Lower lobe of right lung (tissue), 2 donors: Measurements from ENCODE around the gene PCLO. TPM values are rescaled to one million over a fixed set of nuclear protein-coding genes. Genes with fewer than 3 reads are reported as not detected.
A peak's percentile ranks its signal among the peaks of the same experiment; 100 is the strongest.
"Not testable (repeated sequence)": the region's sequence is repeated elsewhere in the genome, so short reads cannot be mapped to it uniquely, and the experiment has no call there.

Experiments
- ATAC-seq, 2 donors: fragments of 200-7000 bp; cut with Tn5 transposase; one replicate each; pipeline ENCODE4 v1.9.1; 2020 to 2022; ENCODE audit warnings: mild to moderate bottlenecking in 2 of 2, moderate library complexity in 2 of 2
- DNase-seq: peaks from one replicate; pipeline ENCODE4 v3.0.0-alpha.2; 2020
- H3K27ac ChIP-seq: fragments of 200-600 bp; one replicate; pipeline ENCODE4 v1.8.0; 2022
- H3K27me3 ChIP-seq: fragments of 200-600 bp; one replicate; pipeline ENCODE4 v1.8.0; 2022; ENCODE audit warnings: low read depth
- H3K36me3 ChIP-seq: fragments of 200-600 bp; one replicate; pipeline ENCODE4 v1.8.0; 2022; ENCODE audit warnings: mild to moderate bottlenecking
- H3K4me1 ChIP-seq: fragments of 200-600 bp; one replicate; pipeline ENCODE4 v1.8.0; 2022
- H3K4me3 ChIP-seq: fragments of 200-600 bp; one replicate; pipeline ENCODE4 v1.8.0; 2022; ENCODE audit warnings: mild to moderate bottlenecking
- H3K9me3 ChIP-seq: fragments of 200-600 bp; one replicate; pipeline ENCODE4 v1.8.0; 2022
- intact Hi-C: fragments of 100-400 bp; cut with DNase I; formaldehyde crosslinking; loops from one replicate; pipeline ENCODE4 v1.11.0; 2022
- total RNA-seq: library from RNA; stranded (reverse); fragmentation: NEBNext Ultra II Directional; extraction: Animal tissue kit (Norgen Biotek cat#: 25700); gene quantifications from one replicate; pipeline ENCODE4 v1.2.1, GENCODE V29; 2021
- TF ChIP-seq, protein P1 (sequence below): fragments of 200-600 bp; IDR thresholded peaks from one replicate; pipeline ENCODE4 v1.8.0; 2022; ENCODE audit warnings: antibody characterized with exemption, mild to moderate bottlenecking
- donor health status: DM: no; HTN: yes; CAD: no; lungs with severe emphysema.

PCLO gene
- total RNA-seq, 1 donor from 2014 or later: 2.9 TPM

DNA sequence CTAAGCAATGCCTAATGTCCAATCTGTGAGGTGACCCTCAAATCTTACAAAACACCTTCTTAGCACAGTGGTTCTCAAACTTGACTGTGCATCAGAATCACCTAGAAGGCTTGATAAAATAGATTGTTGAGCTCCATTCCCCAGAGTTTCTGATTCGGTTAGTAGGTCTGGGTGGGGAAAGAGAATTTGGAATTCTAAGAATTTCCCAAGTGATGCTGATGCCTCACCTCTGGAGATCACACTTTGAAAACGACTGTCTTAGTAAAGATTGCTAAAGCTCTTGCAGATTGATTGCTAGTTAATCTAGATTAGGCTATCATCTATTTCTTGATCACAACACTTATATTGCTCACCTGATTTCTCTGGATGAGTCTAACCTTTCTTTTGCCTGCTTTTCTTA lies 126.6 kb downstream of the PCLO start:
- DNase-seq: no peak
- intact Hi-C loops: no loop called here

DNA sequence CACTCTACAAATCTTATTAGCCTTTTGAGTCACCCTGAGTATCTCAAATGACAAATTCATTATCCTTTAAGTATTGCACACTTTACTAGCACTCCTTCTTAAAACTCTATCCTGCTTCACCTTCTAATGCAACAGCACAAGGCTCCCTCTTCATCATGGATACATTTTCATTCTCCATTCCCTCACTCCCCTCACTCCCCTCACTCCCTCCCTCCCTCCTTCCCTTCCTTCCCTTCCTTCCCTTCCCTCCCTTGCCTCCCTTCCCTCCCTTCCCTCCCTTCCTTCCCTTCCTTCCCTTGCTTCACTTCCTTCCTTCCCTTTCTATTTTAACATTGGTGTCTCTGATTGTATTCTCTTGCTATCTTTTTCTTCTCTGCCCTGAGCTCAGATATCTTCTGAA lies 130.5 kb downstream of the PCLO start:
- Histone ChIP-seq H3K36me3 (no peaks in the 10 kb centered on the region), H3K4me3 (no peak overlapping the region), H3K9me3 (no peaks in the 10 kb centered on the region), H3K27me3 (no peaks in the 10 kb centered on the region), H3K4me1 (no peaks in the 10 kb centered on the region), H3K27ac (no peak overlapping the region)
- intact Hi-C loops: no loop called here
- TF ChIP-seq, protein P1, sequence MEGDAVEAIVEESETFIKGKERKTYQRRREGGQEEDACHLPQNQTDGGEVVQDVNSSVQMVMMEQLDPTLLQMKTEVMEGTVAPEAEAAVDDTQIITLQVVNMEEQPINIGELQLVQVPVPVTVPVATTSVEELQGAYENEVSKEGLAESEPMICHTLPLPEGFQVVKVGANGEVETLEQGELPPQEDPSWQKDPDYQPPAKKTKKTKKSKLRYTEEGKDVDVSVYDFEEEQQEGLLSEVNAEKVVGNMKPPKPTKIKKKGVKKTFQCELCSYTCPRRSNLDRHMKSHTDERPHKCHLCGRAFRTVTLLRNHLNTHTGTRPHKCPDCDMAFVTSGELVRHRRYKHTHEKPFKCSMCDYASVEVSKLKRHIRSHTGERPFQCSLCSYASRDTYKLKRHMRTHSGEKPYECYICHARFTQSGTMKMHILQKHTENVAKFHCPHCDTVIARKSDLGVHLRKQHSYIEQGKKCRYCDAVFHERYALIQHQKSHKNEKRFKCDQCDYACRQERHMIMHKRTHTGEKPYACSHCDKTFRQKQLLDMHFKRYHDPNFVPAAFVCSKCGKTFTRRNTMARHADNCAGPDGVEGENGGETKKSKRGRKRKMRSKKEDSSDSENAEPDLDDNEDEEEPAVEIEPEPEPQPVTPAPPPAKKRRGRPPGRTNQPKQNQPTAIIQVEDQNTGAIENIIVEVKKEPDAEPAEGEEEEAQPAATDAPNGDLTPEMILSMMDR: no peak
- DNase-seq (no peak), ATAC-seq (no peak)

More for the DNA sequence above, 126.6 kb downstream of the PCLO start:
- ATAC-seq: no peak
- TF ChIP-seq, protein P1: no peak
- Histone ChIP-seq H3K27me3 (no peaks in the 10 kb centered on the region), H3K9me3 (no peaks in the 10 kb centered on the region), H3K4me1 (no peaks in the 10 kb centered on the region), H3K36me3 (no peaks in the 10 kb centered on the region), H3K27ac (no peak overlapping the region), H3K4me3 (no peak overlapping the region)

DNA sequence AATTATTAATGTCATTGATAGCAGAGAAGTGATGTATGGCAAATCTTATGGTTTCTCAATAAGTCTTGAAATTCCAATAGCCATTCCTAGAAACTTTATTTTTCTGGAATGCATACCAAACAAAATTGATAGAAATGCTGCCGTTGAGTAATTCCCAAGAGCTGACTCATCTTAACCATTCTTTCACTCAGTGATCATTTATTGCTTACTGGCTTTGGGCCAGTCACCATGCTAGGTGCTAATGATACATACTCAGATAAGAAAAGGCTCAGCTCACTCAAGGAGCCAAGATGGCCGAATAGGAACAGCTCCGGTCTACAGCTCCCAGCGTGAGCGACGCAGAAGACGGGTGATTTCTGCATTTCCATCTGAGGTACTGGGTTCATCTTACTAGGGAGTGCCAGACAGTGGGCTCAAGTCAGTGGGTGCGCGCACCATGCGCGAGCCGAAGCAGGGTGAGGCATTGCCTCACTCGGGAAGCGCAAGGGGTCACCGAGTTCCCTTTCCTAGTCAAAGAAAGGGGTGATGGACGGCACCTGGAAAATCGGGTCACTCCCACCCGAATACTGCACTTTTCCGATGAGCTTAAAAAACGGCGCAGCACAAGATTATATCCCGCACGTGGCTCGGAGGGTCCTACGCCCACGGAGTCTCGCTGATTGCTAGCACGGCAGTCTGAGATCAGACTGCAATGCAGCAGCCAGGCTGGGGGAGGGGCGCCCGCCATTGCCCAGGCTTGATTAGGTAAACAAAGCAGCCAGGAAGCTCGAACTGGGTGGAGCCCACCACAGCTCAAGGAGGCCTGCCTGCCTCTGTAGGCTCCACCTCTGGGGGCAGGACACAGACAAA lies 138.6 kb downstream of the PCLO start:
- intact Hi-C loops, H3K9me3 ChIP-seq, ATAC-seq, H3K27me3 ChIP-seq, H3K36me3 ChIP-seq, H3K4me3 ChIP-seq, H3K4me1 ChIP-seq, H3K27ac ChIP-seq: not testable (repeated sequence)
- DNase-seq: peak; percentile 36

DNA sequence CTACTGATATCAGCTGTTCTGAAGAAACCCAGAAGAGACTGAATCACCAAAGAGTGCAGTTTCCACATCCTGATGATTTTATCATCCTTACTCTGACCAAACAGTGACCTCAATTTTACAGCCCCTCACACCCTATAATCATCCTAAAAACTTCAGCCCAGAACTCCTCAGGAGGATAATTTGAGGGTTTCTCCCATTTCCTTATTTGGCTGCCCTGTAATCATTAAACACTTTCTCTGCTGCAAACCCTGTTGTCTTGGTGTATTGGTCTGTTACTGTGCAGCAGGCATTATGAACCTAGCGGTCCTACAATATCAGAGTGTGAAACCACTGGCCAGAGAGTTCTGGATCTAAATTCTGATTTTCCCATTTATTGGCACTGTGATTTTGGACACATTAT lies 141.7 kb downstream of the PCLO start:
- Histone ChIP-seq H3K9me3 (peaks cover 9% of the 10 kb centered on the region), H3K27me3 (no peaks in the 10 kb centered on the region), H3K4me3 (no peak overlapping the region), H3K4me1 (no peaks in the 10 kb centered on the region), H3K36me3 (no peaks in the 10 kb centered on the region), H3K27ac (no peak overlapping the region)
- ATAC-seq (no peak), DNase-seq (no peak)
- intact Hi-C loops: no loop called here
- TF ChIP-seq, protein P1: no peak

DNA sequence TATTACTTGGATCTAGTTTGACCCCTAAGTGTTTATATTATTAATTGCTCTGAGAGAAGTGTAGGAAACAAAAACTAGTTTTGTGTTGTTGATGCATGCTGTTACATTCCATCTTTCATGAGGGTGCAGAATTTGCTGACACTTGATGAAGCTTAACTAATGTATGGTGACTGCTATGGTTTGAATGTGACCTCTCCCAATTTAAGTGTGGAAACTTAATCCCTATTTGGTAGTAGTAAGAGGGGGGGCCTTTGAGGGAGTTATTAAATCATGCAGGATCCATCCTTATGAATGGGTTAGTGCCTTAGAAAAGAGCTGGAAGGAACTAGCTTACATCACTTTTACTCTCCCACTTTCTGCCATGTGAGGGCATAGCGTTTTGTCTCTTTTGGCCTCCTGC lies 142.5 kb downstream of the PCLO start:
- Histone ChIP-seq H3K4me3 (no peak overlapping the region), H3K27me3 (no peaks in the 10 kb centered on the region), H3K4me1 (no peaks in the 10 kb centered on the region), H3K27ac (no peak overlapping the region), H3K36me3 (no peaks in the 10 kb centered on the region), H3K9me3 (peaks cover 9% of the 10 kb centered on the region)
- intact Hi-C loops: no loop called here
- ATAC-seq (no peak), DNase-seq (no peak)
- TF ChIP-seq, protein P1: no peak

DNA sequence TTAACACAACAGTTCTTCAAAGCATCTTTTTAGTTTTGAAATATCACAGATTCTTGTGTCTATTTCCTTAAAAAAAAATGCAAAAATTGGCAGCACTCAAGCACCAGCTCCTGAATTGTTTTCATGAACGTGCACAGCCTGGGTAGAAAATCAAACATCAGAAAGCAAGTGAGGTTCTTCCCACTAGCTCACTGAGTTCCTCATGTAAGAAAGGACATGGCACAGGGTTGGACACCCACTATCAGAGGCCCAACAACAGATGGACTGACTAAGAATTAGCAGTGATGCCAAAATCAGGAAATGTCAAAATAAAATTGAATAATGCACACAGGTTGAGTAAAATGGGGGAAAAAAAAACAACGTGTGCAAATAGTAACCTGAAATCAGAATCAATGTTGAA lies 146.8 kb downstream of the PCLO start:
- Histone ChIP-seq H3K36me3 (no peaks in the 10 kb centered on the region), H3K4me1 (no peaks in the 10 kb centered on the region), H3K27ac (no peak overlapping the region), H3K9me3 (peaks cover 1% of the 10 kb centered on the region), H3K4me3 (no peak overlapping the region), H3K27me3 (no peaks in the 10 kb centered on the region)
- TF ChIP-seq, protein P1: no peak
- intact Hi-C loops: no loop called here
- ATAC-seq: no peak
- no peak for DNase-seq
